ENCODE data around the gene CLEC20A.

Gene CLEC20A

GRCh38 chr1:178467837-178468236 is 28.9 kb downstream of the CLEC20A start:
- DNase-seq = no peak

GRCh38 chr1:178465011-178465410 is 31.8 kb downstream of the CLEC20A start:
- peak; percentile 80 for DNase-seq

GRCh38 chr1:178464566-178464965 is 32.2 kb downstream of the CLEC20A start:
- DNase-seq = no peak

- no peak for DNase-seq
Observed at GRCh38 chr1:178464141-178464540, 32.6 kb downstream of the CLEC20A start.

GRCh38 chr1:178461701-178462100 is 35.1 kb downstream of the CLEC20A start:
- no peak for DNase-seq

- no peak for DNase-seq
Observed at GRCh38 chr1:178461104-178461503, 35.7 kb downstream of the CLEC20A start.

GRCh38 chr1:178458203-178458602 is 38.6 kb downstream of the CLEC20A start:
- no peak for DNase-seq

- DNase-seq = no peak
Observed at GRCh38 chr1:178457651-178458050, 39.1 kb downstream of the CLEC20A start.

GRCh38 chr1:178456472-178456871 is 40.3 kb downstream of the CLEC20A start:
- no peak for DNase-seq

- DNase-seq = no peak
Observed at GRCh38 chr1:178452013-178452412, 44.8 kb downstream of the CLEC20A start.

GRCh38 chr1:178451529-178451928 is 45.2 kb downstream of the CLEC20A start:
- peak; percentile 69 for DNase-seq

- DNase-seq = no peak
Observed at GRCh38 chr1:178450871-178451270, 45.9 kb downstream of the CLEC20A start.

- no peak for DNase-seq
Observed at GRCh38 chr1:178442925-178443324, 53.8 kb downstream of the CLEC20A start.

- no peak for DNase-seq
Observed at GRCh38 chr1:178438432-178438831, 58.3 kb downstream of the CLEC20A start.

- DNase-seq = no peak
Observed at GRCh38 chr1:178436899-178437298, 59.9 kb downstream of the CLEC20A start.

GRCh38 chr1:178434899-178435435 is 61.8 kb downstream of the CLEC20A start:
- no peak for DNase-seq

- DNase-seq = peak; percentile 28
Observed at GRCh38 chr1:178434360-178434759, 62.4 kb downstream of the CLEC20A start.

Data from fibroblast of skin of right biceps (primary cell).